Keratinocyte (primary cell): ENCODE measurements around the gene CARD9.

Source experiments
- EZH2 ChIP-seq: IDR thresholded peaks from one replicate; pipeline ENCODE4 v1.6.1; 2012; ENCODE audit warnings: inconsistent platforms, mild to moderate bottlenecking, low read length, moderate library complexity
- TF ChIP-seq, protein P1 (sequence below), 3 experiments: IDR thresholded peaks in 1 of 3; conservative IDR thresholded peaks in 1 of 3; optimal IDR thresholded peaks in 1 of 3; 2 replicates in 2 of 3; 3 replicates in 1 of 3; pipeline versions ENCODE3 to v1.5.1; 2011; ENCODE audit warnings: low read length in 3 of 3, mild to moderate bottlenecking in 3 of 3, moderate library complexity in 2 of 3, control low read depth in 1 of 3, inconsistent platforms in 1 of 3; ENCODE audit not compliant: insufficient read depth in 2 of 3; ENCODE audit errors: extremely low read depth in 1 of 3

DNA sequence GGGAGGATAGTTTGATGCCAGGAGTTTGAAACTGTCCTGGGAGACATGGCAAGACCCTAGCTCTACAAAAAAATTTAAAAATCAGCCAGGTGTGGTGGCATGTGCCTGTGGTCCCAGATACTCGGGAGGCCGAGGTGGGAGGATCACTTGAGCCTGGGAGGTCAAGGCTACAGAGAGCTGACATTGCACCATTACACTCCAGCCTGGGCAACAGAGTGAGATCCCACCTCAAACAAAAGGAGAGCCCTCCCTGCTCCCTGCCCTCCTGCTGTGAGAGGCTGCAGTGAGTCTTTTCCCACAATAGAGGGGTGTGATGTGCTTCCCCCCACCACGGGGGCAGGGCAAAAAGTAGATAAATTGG is 59.4 kb downstream of the CARD9 start:
- TF ChIP-seq, protein P1, sequence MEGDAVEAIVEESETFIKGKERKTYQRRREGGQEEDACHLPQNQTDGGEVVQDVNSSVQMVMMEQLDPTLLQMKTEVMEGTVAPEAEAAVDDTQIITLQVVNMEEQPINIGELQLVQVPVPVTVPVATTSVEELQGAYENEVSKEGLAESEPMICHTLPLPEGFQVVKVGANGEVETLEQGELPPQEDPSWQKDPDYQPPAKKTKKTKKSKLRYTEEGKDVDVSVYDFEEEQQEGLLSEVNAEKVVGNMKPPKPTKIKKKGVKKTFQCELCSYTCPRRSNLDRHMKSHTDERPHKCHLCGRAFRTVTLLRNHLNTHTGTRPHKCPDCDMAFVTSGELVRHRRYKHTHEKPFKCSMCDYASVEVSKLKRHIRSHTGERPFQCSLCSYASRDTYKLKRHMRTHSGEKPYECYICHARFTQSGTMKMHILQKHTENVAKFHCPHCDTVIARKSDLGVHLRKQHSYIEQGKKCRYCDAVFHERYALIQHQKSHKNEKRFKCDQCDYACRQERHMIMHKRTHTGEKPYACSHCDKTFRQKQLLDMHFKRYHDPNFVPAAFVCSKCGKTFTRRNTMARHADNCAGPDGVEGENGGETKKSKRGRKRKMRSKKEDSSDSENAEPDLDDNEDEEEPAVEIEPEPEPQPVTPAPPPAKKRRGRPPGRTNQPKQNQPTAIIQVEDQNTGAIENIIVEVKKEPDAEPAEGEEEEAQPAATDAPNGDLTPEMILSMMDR (optimal IDR thresholded peaks at IDR 0.05 in 1 of 3, IDR thresholded peaks at IDR 0.05 in 1 of 3, conservative IDR thresholded peaks at IDR 0.05 in 1 of 3; ENCODE audit: extremely low read depth in 1 of 3, insufficient read depth in 2 of 3, low read length in 3 of 3) = no peak
- no peak for TF ChIP-seq EZH2
